Thyroid gland (tissue), 4 donors: ENCODE measurements around the gene FOXP3. TPM values are rescaled to one million over a fixed set of nuclear protein-coding genes. Genes with fewer than 3 reads are reported as not detected.

Experiments used
- DNase-seq, 2 donors: peaks; one replicate each; pipeline ENCODE4 v3.0.0-alpha.2; 2019
- H3K27ac ChIP-seq, 3 donors: fragments of 200-600 bp; sonication (generic); 1 replicate in 2 of 3; 2 replicates in 1 of 3; pipeline ENCODE4 v1.5.1; 2016 to 2019; ENCODE audit warnings: mild to moderate bottlenecking in 1 of 3, moderate library complexity in 1 of 3
- H3K27me3 ChIP-seq: fragments of 200-600 bp; sonication (generic); one replicate; pipeline ENCODE4 v1.5.1; 2019
- H3K36me3 ChIP-seq, 2 donors: fragments of 200-600 bp; sonication (generic); one replicate each; pipeline ENCODE4 v1.5.1; 2016 to 2019
- H3K4me1 ChIP-seq, 2 donors: fragments of 200-600 bp; sonication (generic); one replicate each; pipeline ENCODE4 v1.5.1; 2017 to 2019
- H3K4me3 ChIP-seq, 3 donors: fragments of 200-600 bp; sonication (generic); replicated peaks in 1 of 3; 1 replicate in 2 of 3; 2 replicates in 1 of 3; pipeline ENCODE4 v1.5.1; 2016; ENCODE audit warnings: mild to moderate bottlenecking in 1 of 3
- H3K9me3 ChIP-seq: fragments of 200-600 bp; sonication (generic); one replicate; pipeline ENCODE4 v1.5.1; 2017
- CTCF ChIP-seq, 6 experiments: fragments of 200-600 bp in 3 of 6; fragments of 450-650 bp in 3 of 6; sonication (generic) in 3 of 6; IDR thresholded peaks; one replicate each; pipeline ENCODE4 v1.5.1; 2016 to 2019; ENCODE audit warnings: antibody characterized with exemption in 6 of 6, mild to moderate bottlenecking in 2 of 6, inconsistent platforms in 1 of 6, moderate library complexity in 1 of 6
- POLR2A ChIP-seq, 2 donors: fragments of 450-650 bp; IDR thresholded peaks; one replicate each; pipeline ENCODE4 v1.6.1; 2017; ENCODE audit warnings: antibody characterized with exemption in 2 of 2, mild to moderate bottlenecking in 2 of 2, moderate library complexity in 1 of 2
- WGBS, 2 donors: methylation state at CpG; one replicate each; pipeline ENCODE4 v1.1.5; 2017; 5-methylcytosine and 5-hydroxymethylcytosine counted together
- intact Hi-C: fragments of 100-400 bp; cut with DNase I; formaldehyde crosslinking; loops from one replicate; pipeline ENCODE4 v1.15.1; 2023
- total RNA-seq, 4 donors: library from RNA; depleted of rRNA; stranded (reverse); fragments of >200 nt; gene quantifications; one replicate each; pipeline ENCODE4 v1.2.3, GENCODE V29; 2016

FOXP3 gene
- total RNA-seq, 4 donors from 2014 or later, result 0.11 to 0.13 TPM; not detected in 2

GRCh38 chrX:49250066-49250465 is 14.4 kb downstream of the FOXP3 start:
- 83 to 100% methylated on average over 1 to 3 of the region's 13 CpGs for WGBS, 2 donors
- Histone ChIP-seq H3K27ac (no peak overlapping the region), H3K36me3 (no peaks in the 10 kb centered on the region), H3K27me3 (no peaks in the 10 kb centered on the region), H3K9me3 (no peaks in the 10 kb centered on the region), H3K4me3 (no peak overlapping the region), H3K4me1 (no peaks in the 10 kb centered on the region)
- intact Hi-C loops, result no loop called here
- no peak for DNase-seq
- TF ChIP-seq POLR2A (IDR thresholded peaks at IDR 0.05) (no peak), CTCF (IDR thresholded peaks at IDR 0.05) (no peak)

GRCh38 chrX:49249616-49250015 is 14.9 kb downstream of the FOXP3 start:
- Histone ChIP-seq H3K4me3 (no peak overlapping the region), H3K9me3 (no peaks in the 10 kb centered on the region), H3K4me1 (no peaks in the 10 kb centered on the region), H3K36me3 (no peaks in the 10 kb centered on the region), H3K27ac (no peak overlapping the region), H3K27me3 (no peaks in the 10 kb centered on the region)
- 80 to 100% methylated on average over 2 of the region's 9 CpGs for WGBS, 2 donors
- no peak for DNase-seq
- no peak for TF ChIP-seq CTCF (IDR thresholded peaks at IDR 0.05)
- TF ChIP-seq POLR2A (IDR thresholded peaks at IDR 0.05), result no peak
- intact Hi-C loops, result no loop called here

GRCh38 chrX:49249071-49249470 is 15.4 kb downstream of the FOXP3 start:
- TF ChIP-seq POLR2A (IDR thresholded peaks at IDR 0.05) (no peak), CTCF (IDR thresholded peaks at IDR 0.05) (no peak)
- no peaks in the 10 kb centered on the region for H3K27me3 ChIP-seq
- 83 to 94% methylated on average over 2 to 5 of the region's 6 CpGs for WGBS, 2 donors
- H3K36me3 ChIP-seq, result no peaks in the 10 kb centered on the region
- intact Hi-C loops, result no loop called here
- no peak for DNase-seq
- H3K4me3 ChIP-seq, result no peak overlapping the region
- H3K9me3 ChIP-seq, result no peaks in the 10 kb centered on the region
- no peaks in the 10 kb centered on the region for H3K4me1 ChIP-seq
- H3K27ac ChIP-seq, result no peak overlapping the region

- WGBS, 2 donors, result 60 to 97% methylated on average over 1 to 5 of the region's 28 CpGs
- Histone ChIP-seq H3K27me3 (no peaks in the 10 kb centered on the region), H3K27ac (no peak overlapping the region), H3K9me3 (no peaks in the 10 kb centered on the region), H3K4me3 (no peak overlapping the region), H3K36me3 (no peaks in the 10 kb centered on the region), H3K4me1 (no peaks in the 10 kb centered on the region)
- intact Hi-C loops, result no loop called here
- no peak for DNase-seq
- TF ChIP-seq CTCF (IDR thresholded peaks at IDR 0.05), result no peak
- no peak for TF ChIP-seq POLR2A (IDR thresholded peaks at IDR 0.05)
These were observed 16.3 kb downstream of the FOXP3 start for GRCh38 chrX:49247916-49248811.

GRCh38 chrX:49247346-49247745 is 17.2 kb downstream of the FOXP3 start:
- H3K27ac ChIP-seq, result no peak overlapping the region
- 90% methylated on average over 2 of the region's 11 CpGs; no CpG with 5 or more reads in 1 of the 2 donors for WGBS, 2 donors
- no peak for DNase-seq
- no peaks in the 10 kb centered on the region for H3K27me3 ChIP-seq
- H3K36me3 ChIP-seq, result no peaks in the 10 kb centered on the region
- intact Hi-C loops, result no loop called here
- H3K9me3 ChIP-seq, result no peaks in the 10 kb centered on the region
- no peak for TF ChIP-seq POLR2A (IDR thresholded peaks at IDR 0.05)
- no peak for TF ChIP-seq CTCF (IDR thresholded peaks at IDR 0.05)
- H3K4me3 ChIP-seq, result no peak overlapping the region
- H3K4me1 ChIP-seq, result no peaks in the 10 kb centered on the region
